GM21717 (cell line): ENCODE data around the gene ZNF384.

ENCODE experiments used
- ATAC-seq: cut with Tn5 transposase; IDR thresholded peaks from one replicate; pipeline ENCODE4 v1.9.1; 2021; ENCODE audit warnings: mild to moderate bottlenecking, moderate library complexity; ENCODE audit not compliant: unreplicated experiment

The ZNF384 gene

DNA sequence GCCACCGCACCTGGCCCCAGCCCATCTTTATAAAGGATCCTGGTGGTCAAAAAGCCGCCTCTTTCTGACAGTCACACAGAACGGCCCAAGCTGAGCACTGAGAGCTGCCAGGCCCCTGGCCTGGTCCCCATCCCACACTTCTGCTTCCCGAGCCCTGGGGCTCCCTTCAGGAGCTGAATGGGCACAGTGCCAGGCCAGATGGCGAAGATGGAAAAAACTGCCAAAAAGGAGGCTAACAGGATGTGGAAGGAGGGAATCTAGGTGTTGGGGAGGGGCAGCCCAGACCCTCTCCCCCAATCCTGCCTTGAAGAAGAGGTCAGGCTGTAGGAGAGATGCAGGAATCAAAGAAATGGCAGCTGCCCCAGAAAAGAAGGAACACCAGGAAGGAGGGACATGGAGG is 58.4 kb downstream of the ZNF384 start:
- no peak for ATAC-seq

DNA sequence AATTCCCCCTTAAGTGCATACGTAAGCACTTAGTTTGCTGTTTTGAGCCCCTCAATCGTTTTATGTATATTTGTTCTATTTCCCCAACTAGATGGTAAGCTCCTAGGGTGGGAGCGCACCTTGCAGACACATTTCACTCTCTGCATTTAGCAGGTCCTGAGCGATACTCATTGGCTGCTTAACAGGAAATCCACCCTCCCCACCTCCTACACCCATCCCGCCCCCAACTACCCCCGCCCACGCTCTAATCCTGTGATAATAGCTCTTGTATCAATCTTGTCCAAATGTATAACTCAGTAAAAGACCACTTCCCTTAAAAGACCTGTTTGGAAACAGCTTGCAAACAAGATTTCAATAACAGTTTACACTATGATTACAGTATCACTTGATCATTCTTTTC is 61.6 kb downstream of the ZNF384 start:
- ATAC-seq: no peak

DNA sequence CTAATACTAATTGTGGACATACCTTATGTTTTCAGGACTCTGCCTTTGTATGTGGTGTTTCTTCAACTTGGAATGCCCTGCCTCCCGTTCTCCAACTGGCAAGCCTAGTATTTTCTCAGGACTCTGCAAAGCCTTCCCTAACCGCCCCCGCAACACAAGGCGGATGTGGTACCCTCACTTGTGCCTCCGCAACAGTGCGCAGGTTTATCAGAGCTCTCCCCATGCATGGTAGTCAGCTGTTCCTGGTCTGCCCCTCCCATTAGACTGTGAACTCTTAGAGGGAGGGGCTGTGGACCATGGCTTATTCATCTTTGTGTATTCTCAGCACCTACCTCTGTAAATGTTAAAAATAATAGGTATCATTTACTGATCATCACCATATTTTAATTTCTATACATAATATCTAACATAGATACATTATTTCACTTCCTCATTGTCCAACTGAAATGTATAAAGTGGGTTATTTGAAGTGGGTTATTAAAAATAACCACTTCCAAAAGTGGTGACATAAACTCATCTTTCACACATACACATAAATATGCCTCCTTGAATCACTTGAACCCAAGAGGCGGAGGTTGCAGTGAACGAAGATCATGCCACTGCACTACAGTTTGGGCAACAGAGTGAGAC is 62.4 kb downstream of the ZNF384 start:
- no peak for ATAC-seq

DNA sequence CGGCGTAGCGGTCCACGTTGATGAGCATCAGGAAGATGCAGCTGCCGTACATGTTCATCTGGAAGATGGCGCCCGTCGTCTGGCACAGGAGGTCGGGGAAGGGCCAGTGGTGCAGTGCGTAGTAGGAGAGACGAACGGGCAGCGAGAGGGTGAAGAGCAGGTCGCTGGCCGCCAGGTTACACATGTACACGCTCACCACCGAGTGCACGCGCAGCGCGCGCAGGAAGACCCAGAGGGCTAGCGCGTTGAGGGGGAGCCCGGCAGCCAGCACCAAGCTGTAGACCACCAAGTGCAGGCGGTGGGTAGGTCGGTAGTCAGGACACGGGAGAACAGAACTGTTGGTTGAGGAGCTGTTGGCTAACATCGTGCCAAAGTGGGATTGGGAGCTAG is 68.3 kb downstream of the ZNF384 start:
- no peak for ATAC-seq

GRCh38 chr12:6620137-6620884 is 68.9 kb downstream of the ZNF384 start:
- ATAC-seq: no peak

DNA sequence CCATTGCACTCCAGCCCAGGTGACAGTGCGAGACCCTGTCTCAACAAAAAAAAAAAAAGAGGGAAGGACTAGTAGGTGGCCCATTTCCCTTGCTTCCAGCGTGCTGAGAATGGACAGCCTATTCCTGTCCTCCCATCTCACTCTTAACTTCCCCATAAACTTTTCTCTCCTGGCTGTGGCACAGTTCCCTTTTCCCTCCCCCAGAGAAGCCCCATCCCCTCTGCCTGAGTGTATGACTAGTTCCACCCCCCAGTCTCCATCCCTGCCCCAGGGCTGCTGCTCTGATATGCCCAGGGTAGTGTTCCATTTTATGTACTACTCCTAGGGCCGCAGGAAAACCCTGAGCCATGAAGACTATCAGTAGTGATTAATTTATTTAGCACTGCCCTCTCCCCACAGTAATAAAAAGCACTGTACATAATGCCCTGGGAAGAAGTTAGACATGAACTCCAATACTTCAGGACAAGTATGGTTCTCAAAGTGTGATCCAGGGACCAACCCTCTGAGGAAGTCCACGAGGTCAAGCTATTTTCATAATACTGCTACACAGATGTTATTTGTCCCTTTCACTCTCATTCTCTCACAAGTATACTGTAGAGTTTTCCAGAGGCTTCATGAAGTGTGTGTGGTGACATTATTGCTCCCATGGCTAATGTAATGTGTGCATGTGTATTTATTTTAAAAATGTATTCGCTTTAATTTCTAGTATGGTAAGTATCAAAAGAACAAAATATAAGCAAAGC is 70.5 kb downstream of the ZNF384 start:
- ATAC-seq: no peak
